K562 (cell line): Measurements from ENCODE around the gene C11orf54. TPM values are rescaled to one million over a fixed set of nuclear protein-coding genes. Genes with fewer than 3 reads are reported as not detected.

Source experiments
- ASH1L ChIP-seq: fragments of 450-650 bp; IDR thresholded peaks from 2 replicates; pipeline ENCODE4 v1.6.1; 2018; ENCODE audit warnings: borderline replicate concordance, mild to moderate bottlenecking, low read depth; ENCODE audit not compliant: partially characterized antibody
- BHLHE40 ChIP-seq: IDR thresholded peaks from 2 replicates; pipeline ENCODE4 v1.6.1; 2011; ENCODE audit warnings: low read length, improper control_type of control experiment
- CHD2 ChIP-seq: IDR thresholded peaks from 2 replicates; pipeline ENCODE4 v1.6.1; 2011; ENCODE audit warnings: low read depth, low read length
- DEAF1 ChIP-seq: fragments of 450-650 bp; formaldehyde crosslinking; IDR thresholded peaks from 2 replicates; pipeline ENCODE4 v1.4.0; 2020; ENCODE audit warnings: mild to moderate bottlenecking, moderate library complexity
- ETV5 ChIP-seq: sonication (generic); formaldehyde crosslinking; IDR thresholded peaks from 2 replicates; pipeline ENCODE4 v1.4.0; 2020; ENCODE audit warnings: low read depth, mild to moderate bottlenecking, missing genetic modification reagents
- FOXA1 ChIP-seq: fragments of 450-650 bp; IDR thresholded peaks from 2 replicates; pipeline ENCODE4 v1.6.1; 2016; ENCODE audit warnings: mild to moderate bottlenecking, borderline replicate concordance
- GATAD2A ChIP-seq: fragments of 450-650 bp; IDR thresholded peaks from 2 replicates; pipeline ENCODE4 v1.6.1; 2017
- HIVEP1 ChIP-seq: fragments of 250-450 bp; sonication (Bioruptor Pico); IDR thresholded peaks from 2 replicates; pipeline ENCODE4 v1.4.0; 2020; ENCODE audit warnings: mild to moderate bottlenecking
- HOMEZ ChIP-seq: fragments of 250-450 bp; sonication (Bioruptor Pico); IDR thresholded peaks from 2 replicates; pipeline ENCODE4 v1.4.0; 2020; ENCODE audit warnings: mild to moderate bottlenecking, moderate library complexity
- KLF10 ChIP-seq: fragments of 250-450 bp; sonication (Bioruptor Pico); IDR thresholded peaks from 2 replicates; pipeline ENCODE4 v1.6.1; 2021; ENCODE audit warnings: matching md5 sums
- MBD2 ChIP-seq: sonication (generic); IDR thresholded peaks from 2 replicates; pipeline ENCODE4 v1.6.1; 2016; ENCODE audit warnings: low read depth, borderline replicate concordance
- MLLT1 ChIP-seq, 2 experiments: fragments of 450-650 bp; IDR thresholded peaks; 2 replicates each; pipeline ENCODE4 v1.6.1; 2016
- MXI1 ChIP-seq: IDR thresholded peaks from 2 replicates; pipeline ENCODE4 v1.6.1; 2011; ENCODE audit warnings: low read depth, mild to moderate bottlenecking, improper control_type of control experiment, low read length
- POLR3G ChIP-seq: IDR thresholded peaks from 2 replicates; pipeline ENCODE4 v1.6.1; 2011; ENCODE audit not compliant: insufficient read length, insufficient replicate concordance; ENCODE audit errors: extremely low read depth
- RB1 ChIP-seq: fragments of 450-650 bp; IDR thresholded peaks from 2 replicates; pipeline ENCODE4 v1.6.1; 2017; ENCODE audit warnings: low read depth, mild to moderate bottlenecking
- SETDB1 ChIP-seq: IDR thresholded peaks from one replicate; pipeline ENCODE4 v1.6.1; 2012; ENCODE audit warnings: low read length, control low read depth, inconsistent platforms
- TARDBP ChIP-seq: fragments of 450-650 bp; IDR thresholded peaks from 2 replicates; pipeline ENCODE4 v1.6.1; 2016
- TRIM28 ChIP-seq: fragments of 450-650 bp; IDR thresholded peaks from 2 replicates; pipeline ENCODE4 v1.6.1; 2017
- ZNF175 ChIP-seq: fragments of 200-800 bp; sonication (Bioruptor generic); IDR thresholded peaks from 2 replicates; pipeline ENCODE4 v1.6.1; 2016; ENCODE audit warnings: low read depth, mild to moderate bottlenecking, missing genetic modification characterization, missing compliant biosample characterization
- ZNF224 ChIP-seq: sonication (generic); formaldehyde crosslinking; IDR thresholded peaks from 2 replicates; pipeline ENCODE4 v1.8.0; 2022; ENCODE audit warnings: mild to moderate bottlenecking, missing genetic modification reagents
- ZNF316 ChIP-seq: fragments of 450-650 bp; IDR thresholded peaks from 2 replicates; pipeline ENCODE4 v1.6.1; 2016
- ZNF512 ChIP-seq: IDR thresholded peaks from 2 replicates; pipeline ENCODE4 v1.6.1; 2016; ENCODE audit warnings: missing genetic modification characterization, missing compliant biosample characterization
- ZNF586 ChIP-seq: fragments of 450-650 bp; formaldehyde crosslinking; conservative IDR thresholded peaks from 2 replicates; pipeline ENCODE4 v1.4.0; 2020; ENCODE audit warnings: mild to moderate bottlenecking, moderate library complexity
- ZNF707 ChIP-seq: fragments of 250-450 bp; sonication (Bioruptor Pico); conservative IDR thresholded peaks from 2 replicates; pipeline ENCODE4 v1.8.0; 2022; ENCODE audit warnings: inconsistent platforms, mild to moderate bottlenecking, moderate library complexity
- ZSCAN32 ChIP-seq: fragments of 450-650 bp; formaldehyde crosslinking; IDR thresholded peaks from 2 replicates; pipeline ENCODE4 v1.4.0; 2020; ENCODE audit warnings: mild to moderate bottlenecking, moderate library complexity
- polyA plus RNA-seq, 8 experiments: library from polyadenylated mRNA; depleted of rRNA in 4 of 8; stranded (reverse) in 5 of 8; unstranded in 3 of 8; fragments of >200 nt; fragmentation: Nextera tagmentation in 2 of 8; fragmentation: Illumina TruSeq in 1 of 8; extraction: Ambion mirVana in 2 of 8; extraction: Trizol in 1 of 8; gene quantifications; 2 replicates each; pipeline versions ENCODE4 v1.2.1 to v1.2.3, GENCODE V29; 2011 to 2014; ENCODE audit warnings: inconsistent platforms in 1 of 8, missing spikeins in 1 of 8
- total RNA-seq, 7 experiments: library from RNA; depleted of rRNA in 6 of 7; stranded (reverse); fragments of >200 nt in 6 of 7; fragmentation: Illumina TruSeq in 2 of 7; extraction: Trizol in 2 of 7; gene quantifications; 2 replicates each; pipeline versions ENCODE4 v1.2.1 to v1.2.3, GENCODE V29; 2011 to 2021; ENCODE audit warnings: low replicate concordance in 1 of 7

The C11orf54 gene
- total and polyA plus RNA-seq, 9 of the 15 experiments (the other 6 are each of a cell fraction or from before 2014, with no cell fraction given): 13.4 to 33.0 (median 23.1) TPM

- TF ChIP-seq DEAF1 (CRISPR knock-in tag) (no peak), CHD2 (peak; percentile 95), FOXA1 (no peak), ZNF707 (CRISPR knock-in tag) (no peak), MBD2 (peak; percentile 78; the same call in 1 of the 2 replicates), RB1 (no peak; the same call in 1 of the 2 replicates), GATAD2A (no peak), ASH1L (peak; percentile 52), HOMEZ (CRISPR knock-in tag) (no peak), TARDBP (no peak), ZNF512 (tag) (no peak), BHLHE40 (peak; percentile 27; the same call in 1 of the 2 replicates), ZNF224 (no peak), POLR3G (no peak), ZNF175 (no peak), KLF10 (no peak), ZSCAN32 (CRISPR knock-in tag) (no peak), HIVEP1 (CRISPR knock-in tag) (no peak), ETV5 (peak; percentile 57; the same call in 1 of the 2 replicates), TRIM28 (no peak; the same call in 1 of the 2 replicates), ZNF316 (peak; percentile 13; the same call in 1 of the 2 replicates), SETDB1 (no peak), ZNF586 (CRISPR knock-in tag) (no peak), MXI1 (no peak; the same call in 1 of the 2 replicates), MLLT1 (IDR thresholded peaks at IDR 0.05) (peak; percentile 52 to 87; a peak in 3 of 4 replicates)
These were observed at the start of gene C11orf54, which contains the start of gene TAF1D (continued) for GRCh38 chr11:93741094-93741881.
